ENCODE results near the gene ERBB4. TPM values are rescaled to one million over a fixed set of nuclear protein-coding genes. Genes with fewer than 3 reads are reported as not detected.

ERBB4 gene
- total and polyA plus RNA-seq, 7 donors = under 0.01 to 0.33 (median 0.08) TPM; not detected in 1

GRCh38 chr2:212226114-212226513 is 312.5 kb downstream of the ERBB4 start:
- DNase-seq = no peak
- intact Hi-C loops (cut with DNase I) = no loop called here
- Histone ChIP-seq H3K9me3 (no peaks in the 10 kb centered on the region), H3K36me3 (no peaks in the 10 kb centered on the region), H3K4me3 (no peak overlapping the region), H3K27ac (no peak overlapping the region), H3K4me1 (no peaks in the 10 kb centered on the region), H3K27me3 (no peaks in the 10 kb centered on the region)
- TF ChIP-seq POLR2A (IDR thresholded peaks at IDR 0.05) = no peak
- no peak for TF ChIP-seq POLR2AphosphoS5 (IDR thresholded peaks at IDR 0.05)
- TF ChIP-seq EP300 (IDR thresholded peaks at IDR 0.05) = no peak
- TF ChIP-seq, protein P1, sequence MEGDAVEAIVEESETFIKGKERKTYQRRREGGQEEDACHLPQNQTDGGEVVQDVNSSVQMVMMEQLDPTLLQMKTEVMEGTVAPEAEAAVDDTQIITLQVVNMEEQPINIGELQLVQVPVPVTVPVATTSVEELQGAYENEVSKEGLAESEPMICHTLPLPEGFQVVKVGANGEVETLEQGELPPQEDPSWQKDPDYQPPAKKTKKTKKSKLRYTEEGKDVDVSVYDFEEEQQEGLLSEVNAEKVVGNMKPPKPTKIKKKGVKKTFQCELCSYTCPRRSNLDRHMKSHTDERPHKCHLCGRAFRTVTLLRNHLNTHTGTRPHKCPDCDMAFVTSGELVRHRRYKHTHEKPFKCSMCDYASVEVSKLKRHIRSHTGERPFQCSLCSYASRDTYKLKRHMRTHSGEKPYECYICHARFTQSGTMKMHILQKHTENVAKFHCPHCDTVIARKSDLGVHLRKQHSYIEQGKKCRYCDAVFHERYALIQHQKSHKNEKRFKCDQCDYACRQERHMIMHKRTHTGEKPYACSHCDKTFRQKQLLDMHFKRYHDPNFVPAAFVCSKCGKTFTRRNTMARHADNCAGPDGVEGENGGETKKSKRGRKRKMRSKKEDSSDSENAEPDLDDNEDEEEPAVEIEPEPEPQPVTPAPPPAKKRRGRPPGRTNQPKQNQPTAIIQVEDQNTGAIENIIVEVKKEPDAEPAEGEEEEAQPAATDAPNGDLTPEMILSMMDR (IDR thresholded peaks at IDR 0.05) = no peak
- WGBS, 2 donors = 82 to 92% methylated on average over 1 of the region's 1 CpG

GRCh38 chr2:212223696-212224095 is 314.9 kb downstream of the ERBB4 start:
- Histone ChIP-seq H3K27me3 (no peaks in the 10 kb centered on the region), H3K36me3 (no peaks in the 10 kb centered on the region), H3K9me3 (no peaks in the 10 kb centered on the region), H3K27ac (no peak overlapping the region), H3K4me3 (no peak overlapping the region), H3K4me1 (no peaks in the 10 kb centered on the region)
- intact Hi-C loops (cut with DNase I) = no loop called here
- TF ChIP-seq POLR2AphosphoS5 (IDR thresholded peaks at IDR 0.05) = no peak
- no peak for TF ChIP-seq EP300 (IDR thresholded peaks at IDR 0.05)
- TF ChIP-seq, protein P1 (IDR thresholded peaks at IDR 0.05) = no peak
- no peak for TF ChIP-seq POLR2A (IDR thresholded peaks at IDR 0.05)
- DNase-seq = no peak
- 84 to 90% methylated on average over 2 of the region's 2 CpGs for WGBS, 2 donors

GRCh38 chr2:212213191-212213590 is 325.4 kb downstream of the ERBB4 start:
- Histone ChIP-seq H3K27me3 (no peaks in the 10 kb centered on the region), H3K4me1 (no peaks in the 10 kb centered on the region), H3K4me3 (no peak overlapping the region), H3K36me3 (no peaks in the 10 kb centered on the region), H3K9me3 (no peaks in the 10 kb centered on the region), H3K27ac (no peak overlapping the region)
- intact Hi-C loops (cut with DNase I) = no loop called here
- TF ChIP-seq, protein P1 (IDR thresholded peaks at IDR 0.05) = no peak
- TF ChIP-seq POLR2A (IDR thresholded peaks at IDR 0.05) (no peak), POLR2AphosphoS5 (IDR thresholded peaks at IDR 0.05) (no peak), EP300 (IDR thresholded peaks at IDR 0.05) (no peak)
- WGBS, 2 donors = 18 to 41% methylated on average over 1 of the region's 1 CpG
- no peak for DNase-seq

DNA sequence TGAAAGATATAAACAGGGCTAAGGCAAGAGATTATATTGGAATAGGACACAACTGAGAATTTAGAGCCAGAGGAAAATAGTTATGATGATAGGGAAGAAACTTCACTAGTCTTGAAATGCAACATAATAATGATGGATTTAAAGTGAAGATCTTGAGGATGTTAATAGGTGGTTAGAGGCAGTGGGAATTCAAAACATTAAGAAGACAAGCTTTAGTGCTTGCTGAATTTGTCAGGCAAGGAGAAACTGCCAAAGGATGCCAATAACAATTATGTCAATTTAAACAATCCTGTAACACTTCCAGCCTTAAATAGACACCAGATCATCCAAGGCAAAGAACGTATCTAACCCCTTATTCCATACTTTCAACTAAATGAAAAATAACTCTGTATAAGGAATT is 330.1 kb downstream of the ERBB4 start:
- H3K4me1 ChIP-seq = no peaks in the 10 kb centered on the region
- no peaks in the 10 kb centered on the region for H3K9me3 ChIP-seq
- TF ChIP-seq EP300 (IDR thresholded peaks at IDR 0.05) (no peak), POLR2AphosphoS5 (IDR thresholded peaks at IDR 0.05) (no peak), POLR2A (IDR thresholded peaks at IDR 0.05) (no peak)
- TF ChIP-seq, protein P1 (IDR thresholded peaks at IDR 0.05) = no peak
- no peak overlapping the region for H3K4me3 ChIP-seq
- H3K27me3 ChIP-seq = no peaks in the 10 kb centered on the region
- H3K36me3 ChIP-seq = no peaks in the 10 kb centered on the region
- intact Hi-C loops (cut with DNase I) = no loop called here
- no peak overlapping the region for H3K27ac ChIP-seq
- WGBS, 2 donors = 51% methylated on average over 1 of the region's 1 CpG
- no peak for DNase-seq

DNA sequence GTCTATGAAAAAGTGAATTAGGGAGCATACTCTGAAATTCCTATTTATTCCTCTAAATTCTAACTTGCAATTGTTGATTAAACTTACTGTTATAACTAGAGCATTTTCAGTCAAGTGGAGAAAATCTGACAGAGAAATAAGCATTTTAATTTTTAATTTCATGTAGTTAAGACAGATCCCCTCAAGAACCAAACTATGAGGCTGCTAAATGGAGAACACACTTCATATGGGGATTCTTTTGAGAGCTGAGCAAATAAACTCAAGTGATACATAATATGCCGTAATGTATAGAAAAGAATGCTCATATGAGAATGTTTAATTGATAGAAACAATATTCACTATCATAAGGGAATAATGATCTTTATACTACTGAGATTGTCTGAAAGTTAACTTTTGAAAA is 340.8 kb downstream of the ERBB4 start:
- intact Hi-C loops (cut with DNase I) = no loop called here
- Histone ChIP-seq H3K4me1 (no peaks in the 10 kb centered on the region), H3K27ac (no peak overlapping the region), H3K27me3 (no peaks in the 10 kb centered on the region), H3K36me3 (no peaks in the 10 kb centered on the region), H3K4me3 (no peak overlapping the region), H3K9me3 (no peaks in the 10 kb centered on the region)
- 80 to 90% methylated on average over 1 of the region's 1 CpG for WGBS, 2 donors
- no peak for TF ChIP-seq POLR2A (IDR thresholded peaks at IDR 0.05)
- TF ChIP-seq POLR2AphosphoS5 (IDR thresholded peaks at IDR 0.05) = no peak
- no peak for TF ChIP-seq EP300 (IDR thresholded peaks at IDR 0.05)
- TF ChIP-seq, protein P1 (IDR thresholded peaks at IDR 0.05) = no peak
- no peak for DNase-seq
